K562 (cell line): ENCODE data around the gene GLRA3. TPM values are rescaled to one million over a fixed set of nuclear protein-coding genes. Genes with fewer than 3 reads are reported as not detected.

Experiments used
- ATAC-seq: fragments of 200-7000 bp; cut with Tn5 transposase; 3 replicates; pipeline ENCODE4 v1.9.1; 2020; ENCODE audit warnings: moderate library complexity
- BruUV-seq: library from RNA; stranded (reverse); fragments of 400-500 nt; replicated peaks from 2 replicates; lab custom pipeline; 2021; lab: Mats Ljungman, UMichigan
- CTCF ChIA-PET: fragments of 300-600 bp; formaldehyde crosslinking; extraction: SDS; loops from one replicate; lab custom pipeline; 2021; ENCODE audit warnings: low intra/inter-chr PET ratio; lab: Yijun Ruan, JAX
- POLR2A ChIA-PET: fragments of 300-600, 350-650 bp; sonication (Branson Sonifier 250); formaldehyde crosslinking; extraction: SDS; loops from one replicate; lab custom pipeline; 2021; ENCODE audit warnings: antibody characterized with exemption, inconsistent platforms; lab: Yijun Ruan, JAX
- DNase-seq, 4 experiments: peaks; one replicate each; pipeline versions ENCODE4 v3.0.0 to v3.0.0-alpha.2; 2011 to 2018; ENCODE audit warnings: low spot score in 3 of 4, mixed read lengths in 3 of 4; ENCODE audit errors: extremely low read depth in 1 of 4
- FAIRE-seq: peaks from 2 replicates; lab custom pipeline; 2011; peaks lifted over from hg19 to GRCh38; lab: Jason Lieb, UNC
- H2AFZ ChIP-seq: 2 replicates; pipeline ENCODE4 v1.6.0; 2011; ENCODE audit warnings: low read depth, low read length, control low read depth, inconsistent platforms
- H3K27ac ChIP-seq: fragments of 200-600 bp; 3 replicates; pipeline ENCODE4 v1.8.0; 2011; ENCODE audit warnings: low read depth, mild to moderate bottlenecking, control low read depth, inconsistent platforms, low read length, moderate library complexity, mixed read lengths; ENCODE audit errors: extremely low read depth
- H3K27me3 ChIP-seq, 2 experiments: fragments of 300-600 bp in 1 of 2; 2 replicates in 1 of 2; 3 replicates in 1 of 2; pipeline versions ENCODE4 v1.6.0 to v1.8.0; 2011; ENCODE audit warnings: inconsistent platforms in 2 of 2, low read length in 2 of 2, mild to moderate bottlenecking in 1 of 2, mixed read lengths in 1 of 2, moderate library complexity in 1 of 2; ENCODE audit not compliant: control insufficient read depth in 2 of 2, insufficient read depth in 2 of 2
- H3K36me3 ChIP-seq: fragments of 300-600 bp; 3 replicates; pipeline ENCODE4 v1.8.0; 2011; ENCODE audit warnings: mild to moderate bottlenecking, low read length, inconsistent platforms; ENCODE audit not compliant: control insufficient read depth, insufficient read depth
- H3K4me1 ChIP-seq, 2 experiments: fragments of 200-600 bp in 1 of 2; replicated peaks in 1 of 2; 2 replicates in 1 of 2; 3 replicates in 1 of 2; pipeline versions ENCODE4 v1.5.1 to v1.8.0; 2011; ENCODE audit warnings: inconsistent platforms in 2 of 2, low read length in 2 of 2, mild to moderate bottlenecking in 1 of 2, mixed read lengths in 1 of 2, moderate library complexity in 1 of 2; ENCODE audit not compliant: control insufficient read depth in 2 of 2, insufficient read depth in 2 of 2
- H3K4me2 ChIP-seq: 2 replicates; pipeline ENCODE4 v1.6.1; 2011; ENCODE audit warnings: low read length, control low read depth, inconsistent platforms, mixed read lengths; ENCODE audit not compliant: insufficient read depth
- H3K4me3 ChIP-seq: fragments of 200-600 bp; sonication (generic), shearing (Covaris generic); 2 replicates; pipeline ENCODE4 v1.5.1; 2016; ENCODE audit warnings: control low read depth, inconsistent platforms
- H3K79me2 ChIP-seq: fragments of 200-600 bp; 3 replicates; pipeline ENCODE4 v1.8.0; 2011; ENCODE audit warnings: low read length, inconsistent platforms; ENCODE audit not compliant: control insufficient read depth, insufficient read depth
- H3K9ac ChIP-seq, 2 experiments: 2 replicates each; pipeline versions ENCODE4 v1.6.0 to v1.6.1; 2011; ENCODE audit warnings: low read depth in 2 of 2, low read length in 2 of 2, control low read depth in 1 of 2, inconsistent platforms in 1 of 2, mild to moderate bottlenecking in 1 of 2, mixed read lengths in 1 of 2; ENCODE audit not compliant: insufficient read depth in 1 of 2
- H3K9me1 ChIP-seq: one replicate; pipeline ENCODE4 v1.6.0; 2011; ENCODE audit warnings: inconsistent platforms, mild to moderate bottlenecking, low read length, moderate library complexity; ENCODE audit not compliant: control insufficient read depth, insufficient read depth
- H3K9me3 ChIP-seq: replicated peaks from 2 replicates; pipeline ENCODE4 v1.5.1; 2011; ENCODE audit warnings: low read depth, low read length, inconsistent platforms; ENCODE audit not compliant: control insufficient read depth, insufficient read depth
- H4K20me1 ChIP-seq: replicated peaks from 2 replicates; pipeline ENCODE4 v1.6.1; 2011; ENCODE audit warnings: low read length, inconsistent platforms, mixed read lengths; ENCODE audit not compliant: control insufficient read depth, insufficient read depth
- ELF2 ChIP-seq: fragments of 250-450 bp; sonication (Bioruptor Pico); IDR thresholded peaks from 2 replicates; pipeline ENCODE4 v1.5.0; 2021; ENCODE audit warnings: mild to moderate bottlenecking
- FOXJ3 ChIP-seq: sonication (generic); formaldehyde crosslinking; IDR thresholded peaks from 2 replicates; pipeline ENCODE4 v1.4.0; 2020; ENCODE audit warnings: mild to moderate bottlenecking, missing genetic modification reagents
- KLF10 ChIP-seq: fragments of 250-450 bp; sonication (Bioruptor Pico); IDR thresholded peaks from 2 replicates; pipeline ENCODE4 v1.6.1; 2021; ENCODE audit warnings: matching md5 sums
- KLF13 ChIP-seq: fragments of 450-650 bp; IDR thresholded peaks from 2 replicates; pipeline ENCODE4 v1.6.1; 2016; ENCODE audit warnings: missing genetic modification characterization, low read depth, mild to moderate bottlenecking, missing compliant biosample characterization, moderate library complexity, borderline replicate concordance
- SMARCA5 ChIP-seq: fragments of 450-650 bp; IDR thresholded peaks from 2 replicates; pipeline ENCODE4 v1.6.1; 2016
- STAG1 ChIP-seq: sonication (generic); formaldehyde crosslinking; IDR thresholded peaks from 2 replicates; pipeline ENCODE4 v1.5.0; 2020; ENCODE audit warnings: missing genetic modification reagents, borderline replicate concordance
- TAF1 ChIP-seq: IDR thresholded peaks from 2 replicates; pipeline ENCODE4 v1.6.1; 2011; ENCODE audit warnings: mild to moderate bottlenecking, low read length, moderate library complexity; ENCODE audit not compliant: insufficient read depth, control insufficient read depth, severe bottlenecking; ENCODE audit errors: extremely low read depth
- TEAD4 ChIP-seq, 2 experiments: sonication (generic) in 1 of 2; formaldehyde crosslinking in 1 of 2; IDR thresholded peaks; 2 replicates each; pipeline versions ENCODE4 v1.6.1 to v1.8.0; 2012 to 2022; ENCODE audit warnings: borderline replicate concordance in 1 of 2, inconsistent platforms in 1 of 2, low read length in 1 of 2, mild to moderate bottlenecking in 1 of 2, missing genetic modification reagents in 1 of 2
- ZNF174 ChIP-seq: fragments of 250-450 bp; sonication (Bioruptor Pico); IDR thresholded peaks from 2 replicates; pipeline ENCODE4 v1.4.0; 2020; ENCODE audit warnings: mild to moderate bottlenecking
- ZNF23 ChIP-seq: fragments of 250-450 bp; sonication (Bioruptor Pico); IDR thresholded peaks from 2 replicates; pipeline ENCODE4 v1.4.0; 2020; ENCODE audit warnings: mild to moderate bottlenecking
- ZNF384 ChIP-seq: IDR thresholded peaks from 2 replicates; pipeline ENCODE4 v1.6.1; 2012; ENCODE audit warnings: low read depth, low read length, improper control_type of control experiment
- WGBS: fragments of 100-300 bp; shearing (Covaris generic); methylation state at CpG from one replicate; pipeline ENCODE4 v1.1.6; 2016; ENCODE audit warnings: low coverage, mixed read lengths; ENCODE audit not compliant: insufficient coverage; ENCODE audit errors: missing lambda C conversion rate; 5-methylcytosine and 5-hydroxymethylcytosine counted together
- in situ Hi-C: fragments of 300-500 bp; cut with MboI; formaldehyde crosslinking; loops from 4 replicates; pipeline ENCODE4 v1.15.0; 2018; ENCODE audit warnings: inconsistent platforms, mixed read lengths
- intact Hi-C: fragments of 100-400 bp; cut with micrococcal nuclease; formaldehyde crosslinking; loops from 2 replicates; pipeline ENCODE4 v1.14.2; 2022
- polyA plus RNA-seq, 8 experiments: library from polyadenylated mRNA; depleted of rRNA in 4 of 8; stranded (reverse) in 5 of 8; unstranded in 3 of 8; fragments of >200 nt; fragmentation: Nextera tagmentation in 2 of 8; fragmentation: Illumina TruSeq in 1 of 8; extraction: Ambion mirVana in 2 of 8; extraction: Trizol in 1 of 8; gene quantifications; 2 replicates each; pipeline versions ENCODE4 v1.2.1 to v1.2.3, GENCODE V29; 2011 to 2014; ENCODE audit warnings: inconsistent platforms in 1 of 8, missing spikeins in 1 of 8
- total RNA-seq, 7 experiments: library from RNA; depleted of rRNA in 6 of 7; stranded (reverse); fragments of >200 nt in 6 of 7; fragmentation: Illumina TruSeq in 2 of 7; extraction: Trizol in 2 of 7; gene quantifications; 2 replicates each; pipeline versions ENCODE4 v1.2.1 to v1.2.3, GENCODE V29; 2011 to 2021; ENCODE audit warnings: low replicate concordance in 1 of 7
- TF ChIP-seq, protein P1 (sequence below): fragments of 450-650 bp; formaldehyde crosslinking; IDR thresholded peaks from 2 replicates; pipeline ENCODE4 v1.4.0; 2022; ENCODE audit warnings: mild to moderate bottlenecking, moderate library complexity
- TF ChIP-seq, protein P2 (sequence below): fragments of 450-650 bp; IDR thresholded peaks from 2 replicates; pipeline ENCODE4 v1.6.1; 2017; ENCODE audit warnings: mild to moderate bottlenecking, moderate library complexity

GLRA3 gene
- total and polyA plus RNA-seq, 9 of the 15 experiments (the other 6 are each of a cell fraction or from before 2014, with no cell fraction given): 0.06 to 0.14 (median 0.08) TPM; not detected in 2

DNA sequence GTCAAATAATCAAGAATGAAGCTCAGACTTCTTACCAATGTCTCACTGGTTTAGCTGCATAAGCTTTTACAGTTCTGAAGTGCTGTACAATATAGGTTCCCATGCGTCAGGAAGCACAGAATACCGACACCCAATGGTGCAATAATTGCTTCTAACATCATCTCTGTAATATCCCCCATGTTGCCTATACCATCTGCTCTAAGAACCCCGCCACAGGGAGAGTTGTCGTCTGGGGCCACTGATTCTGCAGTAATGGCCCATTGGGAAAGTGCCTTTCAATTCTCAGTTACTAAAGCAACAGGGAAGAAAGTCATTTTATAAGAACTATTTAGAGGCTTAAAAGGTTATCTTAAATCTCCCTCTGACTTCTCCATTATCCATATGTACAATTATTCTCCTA lies 94.9 kb downstream of the GLRA3 start (continued):
- TF ChIP-seq TAF1 (no peak), ZNF174 (no peak), KLF10 (CRISPR knock-in tag) (no peak), FOXJ3 (CRISPR knock-in tag) (no peak), STAG1 (no peak), SMARCA5 (no peak), ZNF384 (no peak)
- TF ChIP-seq, protein P1, sequence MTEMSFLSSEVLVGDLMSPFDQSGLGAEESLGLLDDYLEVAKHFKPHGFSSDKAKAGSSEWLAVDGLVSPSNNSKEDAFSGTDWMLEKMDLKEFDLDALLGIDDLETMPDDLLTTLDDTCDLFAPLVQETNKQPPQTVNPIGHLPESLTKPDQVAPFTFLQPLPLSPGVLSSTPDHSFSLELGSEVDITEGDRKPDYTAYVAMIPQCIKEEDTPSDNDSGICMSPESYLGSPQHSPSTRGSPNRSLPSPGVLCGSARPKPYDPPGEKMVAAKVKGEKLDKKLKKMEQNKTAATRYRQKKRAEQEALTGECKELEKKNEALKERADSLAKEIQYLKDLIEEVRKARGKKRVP (CRISPR knock-in tag): no peak
- TF ChIP-seq, protein P2, sequence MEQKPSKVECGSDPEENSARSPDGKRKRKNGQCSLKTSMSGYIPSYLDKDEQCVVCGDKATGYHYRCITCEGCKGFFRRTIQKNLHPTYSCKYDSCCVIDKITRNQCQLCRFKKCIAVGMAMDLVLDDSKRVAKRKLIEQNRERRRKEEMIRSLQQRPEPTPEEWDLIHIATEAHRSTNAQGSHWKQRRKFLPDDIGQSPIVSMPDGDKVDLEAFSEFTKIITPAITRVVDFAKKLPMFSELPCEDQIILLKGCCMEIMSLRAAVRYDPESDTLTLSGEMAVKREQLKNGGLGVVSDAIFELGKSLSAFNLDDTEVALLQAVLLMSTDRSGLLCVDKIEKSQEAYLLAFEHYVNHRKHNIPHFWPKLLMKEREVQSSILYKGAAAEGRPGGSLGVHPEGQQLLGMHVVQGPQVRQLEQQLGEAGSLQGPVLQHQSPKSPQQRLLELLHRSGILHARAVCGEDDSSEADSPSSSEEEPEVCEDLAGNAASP: no peak

DNA sequence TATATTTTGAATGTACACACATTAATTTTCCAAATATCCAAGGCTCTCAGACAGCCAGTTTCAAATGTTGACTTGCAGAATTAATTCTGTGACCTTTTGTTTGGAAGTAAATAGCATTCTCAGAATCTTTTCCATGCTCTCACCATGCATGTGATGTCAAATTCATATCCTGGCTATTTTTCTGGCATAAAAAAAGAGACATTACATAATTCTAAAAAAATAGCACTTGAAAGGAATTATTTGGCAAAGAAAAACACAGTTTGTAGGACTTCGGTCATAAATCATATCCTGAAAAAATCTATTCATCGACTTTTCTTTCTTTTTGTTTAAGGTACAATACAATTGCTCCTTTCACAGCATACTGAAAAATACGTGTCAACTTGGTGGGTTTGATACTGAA lies 111.2 kb downstream of the GLRA3 start:
- Histone ChIP-seq H3K36me3 (no peaks in the 10 kb centered on the region), H3K9me1 (no peaks in the 10 kb centered on the region), H3K9ac (no peak overlapping the region), H3K79me2 (no peaks in the 10 kb centered on the region), H3K9me3 (peaks cover 2% of the 10 kb centered on the region; the same call in 1 of the 2 replicates), H2AFZ (no peak overlapping the region; the same call in 1 of the 2 replicates), H4K20me1 (no peaks in the 10 kb centered on the region), H3K27ac (no peak overlapping the region), H3K4me3 (no peak overlapping the region), H3K4me1 (no peaks in the 10 kb centered on the region; a peak in 1 of 5 replicates), H3K27me3 (no peaks in the 10 kb centered on the region), H3K4me2 (no peak overlapping the region)
- 50% methylated on average over 3 of the region's 3 CpGs for WGBS
- no peak for DNase-seq
- FAIRE-seq: no peak
- no peak for ATAC-seq
- ChIA-PET CTCF (no interaction called here), POLR2A (interaction anchor here (0.9 kb wide), 1 partner anchor 17 kb away, joined by 3 read pairs; no protein-coding TSS in a partner anchor)
- in situ Hi-C loops (loop anchor here (5.0 kb wide), 1 partner anchor 351 kb away; no protein-coding TSS in a partner anchor), intact Hi-C loops (no loop called here)
- BruUV-seq: no TSS peak
- no peak for TF ChIP-seq TEAD4 (IDR thresholded peaks at IDR 0.05; ENCODE audit: low read length)
- TF ChIP-seq TEAD4 (CRISPR knock-in tag; IDR thresholded peaks at IDR 0.05; ENCODE audit: borderline replicate concordance): no peak
- no peak for TF ChIP-seq KLF13 (tag)
- TF ChIP-seq ELF2 (CRISPR knock-in tag): no peak
- TF ChIP-seq ZNF23 (CRISPR knock-in tag): no peak
